ENCODE results near the gene SMAD3.

Gene SMAD3

DNA sequence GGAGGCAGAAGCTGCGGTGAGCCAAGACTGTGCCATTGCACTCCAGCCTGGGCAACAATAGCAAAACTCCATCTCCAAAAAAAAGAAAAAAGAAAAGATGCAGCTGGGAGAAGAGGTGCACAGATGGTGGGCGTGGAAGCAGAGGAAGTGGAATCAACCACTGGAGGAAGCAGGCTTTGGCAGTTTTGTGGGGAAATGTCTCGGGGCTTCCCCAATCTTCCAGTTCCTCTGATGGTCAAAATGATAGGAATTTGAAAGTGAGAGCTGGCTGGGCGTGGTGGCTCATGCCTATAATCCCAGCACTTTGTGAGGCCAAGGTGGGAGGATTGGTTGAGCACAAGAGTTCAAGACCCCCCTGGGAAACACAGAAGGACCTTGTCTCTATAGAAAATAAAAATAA is 48.1 kb upstream of the SMAD3 start (continued):
- TF ChIP-seq, protein P1, sequence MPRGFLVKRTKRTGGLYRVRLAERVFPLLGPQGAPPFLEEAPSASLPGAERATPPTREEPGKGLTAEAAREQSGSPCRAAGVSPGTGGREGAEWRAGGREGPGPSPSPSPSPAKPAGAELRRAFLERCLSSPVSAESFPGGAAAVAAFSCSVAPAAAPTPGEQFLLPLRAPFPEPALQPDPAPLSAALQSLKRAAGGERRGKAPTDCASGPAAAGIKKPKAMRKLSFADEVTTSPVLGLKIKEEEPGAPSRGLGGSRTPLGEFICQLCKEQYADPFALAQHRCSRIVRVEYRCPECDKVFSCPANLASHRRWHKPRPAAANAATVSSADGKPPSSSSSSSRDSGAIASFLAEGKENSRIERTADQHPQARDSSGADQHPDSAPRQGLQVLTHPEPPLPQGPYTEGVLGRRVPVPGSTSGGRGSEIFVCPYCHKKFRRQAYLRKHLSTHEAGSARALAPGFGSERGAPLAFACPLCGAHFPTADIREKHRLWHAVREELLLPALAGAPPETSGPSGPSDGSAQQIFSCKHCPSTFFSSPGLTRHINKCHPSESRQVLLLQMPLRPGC (tag by site-specific recombination; IDR thresholded peaks at IDR 0.05), result no peak
- TF ChIP-seq ZNF677 (tag by site-specific recombination; IDR thresholded peaks at IDR 0.05) (no peak), KLF1 (tag by site-specific recombination; IDR thresholded peaks at IDR 0.05) (no peak)
- TF ChIP-seq, protein P2, sequence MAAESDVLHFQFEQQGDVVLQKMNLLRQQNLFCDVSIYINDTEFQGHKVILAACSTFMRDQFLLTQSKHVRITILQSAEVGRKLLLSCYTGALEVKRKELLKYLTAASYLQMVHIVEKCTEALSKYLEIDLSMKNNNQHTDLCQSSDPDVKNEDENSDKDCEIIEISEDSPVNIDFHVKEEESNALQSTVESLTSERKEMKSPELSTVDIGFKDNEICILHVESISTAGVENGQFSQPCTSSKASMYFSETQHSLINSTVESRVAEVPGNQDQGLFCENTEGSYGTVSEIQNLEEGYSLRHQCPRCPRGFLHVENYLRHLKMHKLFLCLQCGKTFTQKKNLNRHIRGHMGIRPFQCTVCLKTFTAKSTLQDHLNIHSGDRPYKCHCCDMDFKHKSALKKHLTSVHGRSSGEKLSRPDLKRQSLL (tag by site-specific recombination; IDR thresholded peaks at IDR 0.05), result no peak
- TF ChIP-seq, protein P3, sequence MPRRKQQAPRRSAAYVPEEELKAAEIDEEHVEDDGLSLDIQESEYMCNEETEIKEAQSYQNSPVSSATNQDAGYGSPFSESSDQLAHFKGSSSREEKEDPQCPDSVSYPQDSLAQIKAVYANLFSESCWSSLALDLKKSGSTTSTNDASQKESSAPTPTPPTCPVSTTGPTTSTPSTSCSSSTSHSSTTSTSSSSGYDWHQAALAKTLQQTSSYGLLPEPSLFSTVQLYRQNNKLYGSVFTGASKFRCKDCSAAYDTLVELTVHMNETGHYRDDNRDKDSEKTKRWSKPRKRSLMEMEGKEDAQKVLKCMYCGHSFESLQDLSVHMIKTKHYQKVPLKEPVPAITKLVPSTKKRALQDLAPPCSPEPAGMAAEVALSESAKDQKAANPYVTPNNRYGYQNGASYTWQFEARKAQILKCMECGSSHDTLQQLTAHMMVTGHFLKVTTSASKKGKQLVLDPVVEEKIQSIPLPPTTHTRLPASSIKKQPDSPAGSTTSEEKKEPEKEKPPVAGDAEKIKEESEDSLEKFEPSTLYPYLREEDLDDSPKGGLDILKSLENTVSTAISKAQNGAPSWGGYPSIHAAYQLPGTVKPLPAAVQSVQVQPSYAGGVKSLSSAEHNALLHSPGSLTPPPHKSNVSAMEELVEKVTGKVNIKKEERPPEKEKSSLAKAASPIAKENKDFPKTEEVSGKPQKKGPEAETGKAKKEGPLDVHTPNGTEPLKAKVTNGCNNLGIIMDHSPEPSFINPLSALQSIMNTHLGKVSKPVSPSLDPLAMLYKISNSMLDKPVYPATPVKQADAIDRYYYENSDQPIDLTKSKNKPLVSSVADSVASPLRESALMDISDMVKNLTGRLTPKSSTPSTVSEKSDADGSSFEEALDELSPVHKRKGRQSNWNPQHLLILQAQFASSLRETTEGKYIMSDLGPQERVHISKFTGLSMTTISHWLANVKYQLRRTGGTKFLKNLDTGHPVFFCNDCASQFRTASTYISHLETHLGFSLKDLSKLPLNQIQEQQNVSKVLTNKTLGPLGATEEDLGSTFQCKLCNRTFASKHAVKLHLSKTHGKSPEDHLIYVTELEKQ (tag by site-specific recombination; IDR thresholded peaks at IDR 0.05; ENCODE audit: borderline replicate concordance), result no peak

DNA sequence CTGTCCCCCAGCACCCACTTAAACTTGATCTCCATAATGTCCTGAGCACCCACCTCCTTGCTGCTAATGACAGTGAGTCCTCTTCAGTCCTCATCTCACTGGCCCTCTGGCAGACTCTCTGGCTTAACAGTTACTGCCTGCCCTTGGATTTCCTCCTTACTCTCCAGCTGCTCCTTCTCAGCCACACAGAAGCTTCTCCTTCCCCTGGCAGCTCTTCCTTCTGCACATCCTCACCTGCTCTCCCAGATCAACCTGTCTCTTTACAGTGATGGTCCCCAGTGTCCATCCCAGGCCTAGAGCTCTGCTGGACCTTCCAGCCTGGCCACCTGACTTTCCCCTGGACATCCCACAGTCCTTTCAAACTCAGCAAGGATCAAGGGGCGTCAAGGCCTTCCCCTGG is 47.4 kb upstream of the SMAD3 start:
- H3K4me1 ChIP-seq (ENCODE audit: control insufficient read depth, insufficient read depth, low read length), result no peaks in the 10 kb centered on the region
- H3K27ac ChIP-seq (ENCODE audit: extremely low read depth, low read depth, low read length), result no peak overlapping the region
- CTCF ChIA-PET, result no interaction called here
- no peaks in the 10 kb centered on the region for H3K9me3 ChIP-seq (ENCODE audit: control insufficient read depth, insufficient read depth, low read depth, low read length)
- POLR2A ChIA-PET, result interaction anchor here (0.9 kb wide), 1 partner anchor 14 kb away, joined by 3 read pairs; no protein-coding TSS in a partner anchor
- TF ChIP-seq GFI1B (tag by site-specific recombination; IDR thresholded peaks at IDR 0.05), result no peak
- TF ChIP-seq ZNF394 (tag by site-specific recombination; IDR thresholded peaks at IDR 0.05; ENCODE audit: borderline replicate concordance), result peak; percentile 64; the same call in 1 of the 2 replicates
- H3K36me3 ChIP-seq (ENCODE audit: control insufficient read depth in 2 of 2, insufficient read depth in 1 of 2, low read length in 2 of 2), result no peaks in the 10 kb centered on the region
- no peak overlapping the region for H3K4me3 ChIP-seq (ENCODE audit: low read depth, low read length)

DNA sequence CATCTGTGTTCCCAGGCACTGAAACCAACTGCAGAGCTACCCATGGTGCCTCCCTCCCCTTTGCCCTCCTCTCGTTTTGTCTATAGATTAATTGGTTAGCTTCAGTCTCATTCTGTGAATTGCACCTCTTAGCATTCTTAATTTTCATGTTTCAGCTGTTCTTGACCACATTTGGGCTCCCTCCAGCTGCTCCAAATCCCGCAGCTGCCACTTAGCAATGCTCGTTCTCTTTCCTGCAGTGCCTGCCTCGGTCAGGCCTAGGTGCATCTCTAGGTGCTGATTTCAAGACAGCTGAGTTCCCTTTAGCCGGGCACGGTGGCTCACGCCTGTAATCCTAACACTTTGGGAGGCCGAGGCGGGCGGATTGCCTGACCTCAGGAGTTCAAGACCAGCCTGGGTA is 47.0 kb upstream of the SMAD3 start:
- H3K27ac ChIP-seq (ENCODE audit: extremely low read depth, low read depth, low read length), result no peak overlapping the region
- TF ChIP-seq ZNF133 (tag by site-specific recombination; IDR thresholded peaks at IDR 0.05), result no peak
- TF ChIP-seq, protein P4, sequence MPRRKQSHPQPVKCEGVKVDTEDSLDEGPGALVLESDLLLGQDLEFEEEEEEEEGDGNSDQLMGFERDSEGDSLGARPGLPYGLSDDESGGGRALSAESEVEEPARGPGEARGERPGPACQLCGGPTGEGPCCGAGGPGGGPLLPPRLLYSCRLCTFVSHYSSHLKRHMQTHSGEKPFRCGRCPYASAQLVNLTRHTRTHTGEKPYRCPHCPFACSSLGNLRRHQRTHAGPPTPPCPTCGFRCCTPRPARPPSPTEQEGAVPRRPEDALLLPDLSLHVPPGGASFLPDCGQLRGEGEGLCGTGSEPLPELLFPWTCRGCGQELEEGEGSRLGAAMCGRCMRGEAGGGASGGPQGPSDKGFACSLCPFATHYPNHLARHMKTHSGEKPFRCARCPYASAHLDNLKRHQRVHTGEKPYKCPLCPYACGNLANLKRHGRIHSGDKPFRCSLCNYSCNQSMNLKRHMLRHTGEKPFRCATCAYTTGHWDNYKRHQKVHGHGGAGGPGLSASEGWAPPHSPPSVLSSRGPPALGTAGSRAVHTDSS (tag by site-specific recombination; IDR thresholded peaks at IDR 0.05), result no peak
- no peak for TF ChIP-seq SCRT1 (tag by site-specific recombination; IDR thresholded peaks at IDR 0.05; ENCODE audit: borderline replicate concordance)
- TF ChIP-seq ZNF76 (tag by site-specific recombination; IDR thresholded peaks at IDR 0.05; ENCODE audit: borderline replicate concordance, low read depth), result no peak
- no peak for TF ChIP-seq HOXD13 (CRISPR knock-in tag; IDR thresholded peaks at IDR 0.05; ENCODE audit: borderline replicate concordance)
- no peak for TF ChIP-seq ZNF214 (tag by site-specific recombination; IDR thresholded peaks at IDR 0.05; ENCODE audit: borderline replicate concordance)
- TF ChIP-seq ZNF777 (tag by site-specific recombination; IDR thresholded peaks at IDR 0.05; ENCODE audit: borderline replicate concordance), result no peak
- no peak for TF ChIP-seq ZNF585B (tag by site-specific recombination; IDR thresholded peaks at IDR 0.05)
- H3K9me3 ChIP-seq (ENCODE audit: control insufficient read depth, insufficient read depth, low read depth, low read length), result no peaks in the 10 kb centered on the region
- no peak overlapping the region for H3K4me3 ChIP-seq (ENCODE audit: low read depth, low read length)
- POLR2A ChIA-PET, result interaction anchor here (0.9 kb wide), 1 partner anchor 14 kb away, joined by 3 read pairs; no protein-coding TSS in a partner anchor
- no peaks in the 10 kb centered on the region; the same call in 1 of the 2 replicates for H3K4me1 ChIP-seq (ENCODE audit: control insufficient read depth, insufficient read depth, low read length)
- CTCF ChIA-PET, result no interaction called here
- H3K36me3 ChIP-seq (ENCODE audit: control insufficient read depth in 2 of 2, insufficient read depth in 1 of 2, low read length in 2 of 2), result no peaks in the 10 kb centered on the region
